ENCODE data around the gene LHPP.

LHPP gene

DNA sequence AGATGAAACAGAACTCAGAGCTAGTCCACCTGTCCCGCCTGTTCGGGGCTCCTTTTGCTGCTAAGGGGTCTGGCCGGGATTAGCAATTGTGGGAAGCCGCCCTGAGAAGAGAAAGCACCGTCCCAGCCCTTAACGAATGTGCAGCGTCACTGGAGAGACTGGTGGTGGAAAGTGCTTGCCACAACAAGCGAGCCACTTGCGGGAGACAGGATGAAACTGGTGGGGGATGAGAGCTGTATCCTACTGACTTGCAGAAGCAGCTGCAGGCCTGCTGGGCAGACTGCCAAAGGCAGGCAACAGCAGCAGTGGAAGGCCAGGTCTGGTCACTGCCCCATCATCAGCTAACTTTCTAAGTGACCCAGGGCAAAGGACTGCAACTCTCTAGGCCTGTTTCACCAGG is 187.1 kb downstream of the LHPP start:
- CTCF ChIA-PET: interaction anchor here (0.6 to 2.3 kb wide), 7 partner anchors 16 to 93 kb away, joined by 3 to 6 read pairs (median 4); no protein-coding TSS in a partner anchor
- peak overlapping the region; percentile 98 for H3K27ac ChIP-seq
- POLR2A ChIA-PET (ENCODE audit: low non-redundant PET): no interaction called here
- no peak for TF ChIP-seq CTCF (conservative IDR thresholded peaks at IDR 0.05; ENCODE audit: low read depth)
- DNase-seq (ENCODE audit: low spot score): peak; percentile 87

DNA sequence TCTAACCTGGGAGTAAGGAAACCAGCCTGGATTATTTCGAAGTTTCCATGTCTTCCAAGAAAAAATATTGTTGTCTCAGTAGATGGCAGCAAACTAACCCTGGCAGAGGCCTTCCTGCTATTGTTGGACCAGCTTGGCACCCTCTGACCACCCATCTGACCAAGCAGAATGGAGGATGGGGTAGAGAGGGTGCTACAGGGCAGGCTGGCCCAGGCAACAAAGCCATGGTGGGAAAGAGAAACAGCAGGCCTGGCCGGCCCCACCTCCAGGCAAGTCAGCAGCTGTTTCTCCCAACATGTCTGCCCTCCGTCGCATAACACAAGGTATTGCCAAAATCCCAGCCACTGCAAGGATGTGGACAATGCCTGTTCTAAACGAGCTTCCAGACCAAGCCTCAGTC is 187.6 kb downstream of the LHPP start:
- ChIA-PET CTCF (interaction anchor here (0.6 to 2.3 kb wide), 7 partner anchors 15 to 92 kb away, joined by 3 to 6 read pairs (median 4); no protein-coding TSS in a partner anchor), POLR2A (ENCODE audit: low non-redundant PET) (no interaction called here)
- H3K27ac ChIP-seq: peak overlapping the region; percentile 98
- no peak for DNase-seq (ENCODE audit: low spot score)
- TF ChIP-seq CTCF (conservative IDR thresholded peaks at IDR 0.05; ENCODE audit: low read depth): no peak

DNA sequence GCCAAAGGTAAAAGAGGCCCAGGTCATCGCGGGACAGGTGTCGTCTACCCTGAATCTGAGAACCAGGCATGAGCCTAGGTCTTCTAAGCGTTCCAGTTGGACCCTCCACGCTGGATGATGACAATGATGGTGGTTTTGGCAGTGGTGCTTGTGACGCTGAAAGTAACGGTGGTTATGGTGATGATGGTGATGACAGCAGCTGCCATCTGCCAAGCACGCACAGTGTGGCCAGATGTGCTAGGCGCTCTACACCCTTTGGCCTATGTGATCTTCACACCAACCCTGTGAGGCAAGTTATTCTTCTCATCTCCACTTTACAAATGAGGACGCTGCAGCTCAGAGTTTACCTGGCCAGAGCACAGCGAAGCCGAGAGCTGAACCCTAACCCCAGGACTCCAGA is 188.6 kb downstream of the LHPP start:
- ChIA-PET POLR2A (ENCODE audit: low non-redundant PET) (no interaction called here), CTCF (interaction anchor here (0.7 kb wide), 1 partner anchor 26 kb away, joined by 3 read pairs; no protein-coding TSS in a partner anchor)
- H3K27ac ChIP-seq: peak overlapping the region; percentile 98
- TF ChIP-seq CTCF (conservative IDR thresholded peaks at IDR 0.05; ENCODE audit: low read depth): no peak
- no peak for DNase-seq (ENCODE audit: low spot score)

DNA sequence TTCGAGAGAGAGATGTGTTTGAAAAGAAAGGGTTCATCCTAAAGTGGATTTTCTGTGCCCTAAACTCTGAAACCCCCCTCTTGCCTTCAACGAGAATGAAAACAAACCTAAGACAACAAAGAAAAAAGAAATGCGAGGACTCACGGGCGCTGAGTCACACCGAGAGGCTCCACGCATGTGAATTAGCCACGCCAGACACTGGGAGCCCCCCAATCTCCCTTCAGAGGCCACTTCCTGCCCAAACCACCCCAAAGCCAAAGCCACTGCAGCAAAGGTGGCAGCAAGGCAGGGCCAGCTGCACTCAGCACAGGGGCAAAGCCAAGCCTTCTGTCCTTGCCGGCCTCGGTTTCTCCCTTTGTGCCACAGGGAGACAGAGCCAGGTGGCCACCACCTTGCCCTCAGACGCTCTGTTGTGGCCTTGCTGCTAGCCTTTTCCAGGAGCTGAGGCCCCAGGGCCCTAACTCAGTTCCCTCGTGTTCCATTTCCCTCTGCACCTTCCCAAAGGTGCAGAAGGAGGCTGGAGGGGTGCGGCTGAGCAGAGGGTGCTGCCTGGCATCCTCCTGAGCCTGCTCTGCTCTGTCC is 189.3 kb downstream of the LHPP start:
- CTCF ChIA-PET: no interaction called here
- TF ChIP-seq CTCF (conservative IDR thresholded peaks at IDR 0.05; ENCODE audit: low read depth): no peak
- peak overlapping the region; percentile 98 for H3K27ac ChIP-seq
- no peak for DNase-seq (ENCODE audit: low spot score)
- POLR2A ChIA-PET (ENCODE audit: low non-redundant PET): no interaction called here

DNA sequence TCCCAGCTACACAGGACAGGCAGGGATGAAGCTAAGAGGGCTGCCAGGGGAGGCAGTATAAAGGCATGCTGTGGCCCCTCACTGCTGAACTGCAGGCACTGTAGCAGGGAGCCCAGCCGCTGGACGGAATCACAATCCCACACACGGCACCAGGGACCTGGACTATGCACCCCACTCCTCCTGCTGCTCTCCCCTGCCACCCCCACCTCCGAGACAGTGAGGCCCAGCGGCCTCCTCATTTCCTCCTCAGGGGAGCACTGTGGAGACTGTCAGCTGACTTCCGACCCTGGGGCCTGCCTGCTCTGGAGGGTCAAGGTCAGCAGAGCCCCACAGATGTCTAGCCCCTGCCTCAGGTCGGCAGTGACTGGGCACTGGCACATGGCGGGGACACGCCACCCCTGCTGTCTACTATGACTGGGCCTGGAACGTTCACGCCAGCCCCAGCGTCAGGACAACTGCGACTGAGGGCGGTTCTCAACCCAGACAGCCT is 189.8 kb downstream of the LHPP start:
- no peak for TF ChIP-seq CTCF (conservative IDR thresholded peaks at IDR 0.05; ENCODE audit: low read depth)
- POLR2A ChIA-PET (ENCODE audit: low non-redundant PET): no interaction called here
- CTCF ChIA-PET: no interaction called here
- peak overlapping the region; percentile 98 for H3K27ac ChIP-seq
- DNase-seq (ENCODE audit: low spot score): no peak

DNA sequence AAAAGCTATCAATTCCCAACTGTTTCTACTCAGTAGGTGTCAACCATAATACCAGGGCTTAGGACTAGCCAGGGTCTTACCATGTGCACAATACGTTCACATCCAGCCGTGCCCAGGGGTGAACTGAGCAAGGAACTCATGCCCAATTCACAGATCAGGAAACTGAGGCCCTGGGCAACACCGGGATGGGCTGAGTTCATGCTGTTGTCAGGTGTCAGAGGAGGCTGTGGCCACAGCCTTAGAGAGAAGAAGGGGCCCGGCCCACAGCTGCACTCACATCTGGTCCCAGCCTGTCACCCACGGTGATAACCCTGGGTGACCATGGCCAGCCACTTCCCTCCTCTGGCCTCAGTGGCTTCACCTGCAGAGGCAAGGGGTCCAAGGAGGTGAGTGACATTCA is 190.6 kb downstream of the LHPP start:
- ChIA-PET CTCF (no interaction called here), POLR2A (ENCODE audit: low non-redundant PET) (no interaction called here)
- peak overlapping the region; percentile 95 for H3K27ac ChIP-seq
- TF ChIP-seq CTCF (conservative IDR thresholded peaks at IDR 0.05; ENCODE audit: low read depth): no peak
- DNase-seq (ENCODE audit: low spot score): no peak

All from RWPE1 (cell line).